Astrocyte (in vitro differentiated cells and primary cell): ENCODE results near the gene PUSL1. TPM values are rescaled to one million over a fixed set of nuclear protein-coding genes. Genes with fewer than 3 reads are reported as not detected.

Experiments
- DNase-seq: peaks from one replicate; pipeline ENCODE4 v3.0.0-alpha.2; 2010; ENCODE audit warnings: low read depth
- FAIRE-seq: peaks from 2 replicates; lab custom pipeline; 2011; peaks lifted over from hg19 to GRCh38; lab: Jason Lieb, UNC
- H2AFZ ChIP-seq: 2 replicates; pipeline ENCODE4 v1.6.0; 2012; ENCODE audit warnings: low read depth, low read length, inconsistent platforms
- H3K27ac ChIP-seq: 2 replicates; pipeline ENCODE4 v1.5.1; 2011; ENCODE audit warnings: low read depth, low read length, inconsistent platforms
- H3K27me3 ChIP-seq: 2 replicates; pipeline ENCODE4 v1.6.0; 2011; ENCODE audit warnings: low read length, inconsistent platforms; ENCODE audit not compliant: insufficient read depth
- H3K36me3 ChIP-seq: 2 replicates; pipeline ENCODE4 v1.5.1; 2011; ENCODE audit warnings: low read length, inconsistent platforms; ENCODE audit not compliant: insufficient read depth
- H3K4me1 ChIP-seq: 2 replicates; pipeline ENCODE4 v1.5.1; 2011; ENCODE audit warnings: low read length, inconsistent platforms; ENCODE audit not compliant: insufficient read depth
- H3K4me2 ChIP-seq: 2 replicates; pipeline ENCODE4 v1.6.0; 2012; ENCODE audit warnings: low read length, inconsistent platforms
- H3K4me3 ChIP-seq: 2 replicates; pipeline ENCODE4 v1.5.1; 2011; ENCODE audit warnings: low read depth, mild to moderate bottlenecking, low read length, inconsistent platforms; ENCODE audit not compliant: insufficient read depth
- H3K79me2 ChIP-seq: 2 replicates; pipeline ENCODE4 v1.6.0; 2012; ENCODE audit warnings: mild to moderate bottlenecking, low read length, inconsistent platforms; ENCODE audit not compliant: insufficient read depth
- H3K9ac ChIP-seq: 2 replicates; pipeline ENCODE4 v1.6.0; 2012; ENCODE audit warnings: mild to moderate bottlenecking, low read length, inconsistent platforms
- H3K9me3 ChIP-seq: 2 replicates; pipeline ENCODE4 v1.5.1; 2012; ENCODE audit warnings: low read depth, mild to moderate bottlenecking, low read length, inconsistent platforms; ENCODE audit not compliant: insufficient read depth
- H4K20me1 ChIP-seq: 2 replicates; pipeline ENCODE4 v1.6.0; 2012; ENCODE audit warnings: low read length, inconsistent platforms; ENCODE audit not compliant: insufficient read depth
- H3K27ac Mint-ChIP-seq: one replicate; pipeline ENCODE4 v1.8.0; 2021; ENCODE audit warnings: mild to moderate bottlenecking, mixed read lengths; ENCODE audit not compliant: unreplicated experiment
- H3K27me3 Mint-ChIP-seq: one replicate; pipeline ENCODE4 v1.8.0; 2021; ENCODE audit warnings: low read depth, mixed read lengths; ENCODE audit not compliant: unreplicated experiment
- H3K36me3 Mint-ChIP-seq: one replicate; pipeline ENCODE4 v1.8.0; 2021; ENCODE audit warnings: low read depth, mixed read lengths; ENCODE audit not compliant: unreplicated experiment
- H3K4me1 Mint-ChIP-seq: one replicate; pipeline ENCODE4 v1.8.0; 2021; ENCODE audit warnings: low read depth, mixed read lengths; ENCODE audit not compliant: unreplicated experiment
- H3K4me3 Mint-ChIP-seq: one replicate; pipeline ENCODE4 v1.8.0; 2021; ENCODE audit warnings: mild to moderate bottlenecking, moderate library complexity, mixed read lengths; ENCODE audit not compliant: unreplicated experiment
- H3K9me3 Mint-ChIP-seq: one replicate; pipeline ENCODE4 v1.8.0; 2021; ENCODE audit warnings: mild to moderate bottlenecking, mixed read lengths; ENCODE audit not compliant: unreplicated experiment
- EZH2 ChIP-seq: IDR thresholded peaks from 2 replicates; pipeline ENCODE4 v1.6.1; 2012; ENCODE audit warnings: mild to moderate bottlenecking, low read length, inconsistent platforms; ENCODE audit not compliant: insufficient read depth
- total RNA-seq: library from RNA; stranded (reverse); gene quantifications from 2 replicates; pipeline ENCODE4 v1.2.1, GENCODE V29; 2021
- TF ChIP-seq, protein P1 (sequence below): IDR thresholded peaks from 2 replicates; pipeline ENCODE4 v1.5.1; 2011; ENCODE audit warnings: low read depth, mild to moderate bottlenecking, inconsistent platforms, low read length, moderate library complexity; ENCODE audit not compliant: insufficient read depth

The PUSL1 gene
- total RNA-seq, 1 donor from 2014 or later: 29.4 TPM

- H3K9me3 ChIP-seq: no peaks in the 10 kb centered on the region
- H3K4me2 ChIP-seq: no peak overlapping the region
- Mint-ChIP-seq H3K9me3 (no peaks in the 10 kb centered on the region), H3K27me3 (peaks cover 2% of the 10 kb centered on the region), H3K27ac (no peak overlapping the region), H3K4me3 (no peak overlapping the region), H3K4me1 (no peaks in the 10 kb centered on the region), H3K36me3 (no peaks in the 10 kb centered on the region)
- TF ChIP-seq, protein P1, sequence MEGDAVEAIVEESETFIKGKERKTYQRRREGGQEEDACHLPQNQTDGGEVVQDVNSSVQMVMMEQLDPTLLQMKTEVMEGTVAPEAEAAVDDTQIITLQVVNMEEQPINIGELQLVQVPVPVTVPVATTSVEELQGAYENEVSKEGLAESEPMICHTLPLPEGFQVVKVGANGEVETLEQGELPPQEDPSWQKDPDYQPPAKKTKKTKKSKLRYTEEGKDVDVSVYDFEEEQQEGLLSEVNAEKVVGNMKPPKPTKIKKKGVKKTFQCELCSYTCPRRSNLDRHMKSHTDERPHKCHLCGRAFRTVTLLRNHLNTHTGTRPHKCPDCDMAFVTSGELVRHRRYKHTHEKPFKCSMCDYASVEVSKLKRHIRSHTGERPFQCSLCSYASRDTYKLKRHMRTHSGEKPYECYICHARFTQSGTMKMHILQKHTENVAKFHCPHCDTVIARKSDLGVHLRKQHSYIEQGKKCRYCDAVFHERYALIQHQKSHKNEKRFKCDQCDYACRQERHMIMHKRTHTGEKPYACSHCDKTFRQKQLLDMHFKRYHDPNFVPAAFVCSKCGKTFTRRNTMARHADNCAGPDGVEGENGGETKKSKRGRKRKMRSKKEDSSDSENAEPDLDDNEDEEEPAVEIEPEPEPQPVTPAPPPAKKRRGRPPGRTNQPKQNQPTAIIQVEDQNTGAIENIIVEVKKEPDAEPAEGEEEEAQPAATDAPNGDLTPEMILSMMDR: peak; percentile 26
- TF ChIP-seq EZH2: no peak
- no peak for FAIRE-seq
- no peak overlapping the region for H3K4me3 ChIP-seq
- H3K9ac ChIP-seq: no peak overlapping the region
- H3K27me3 ChIP-seq: no peaks in the 10 kb centered on the region
- H3K36me3 ChIP-seq: no peaks in the 10 kb centered on the region
- H3K79me2 ChIP-seq: no peaks in the 10 kb centered on the region
- H2AFZ ChIP-seq: no peak overlapping the region
- no peaks in the 10 kb centered on the region for H3K4me1 ChIP-seq
- no peak for DNase-seq
- peaks cover 8% of the 10 kb centered on the region for H4K20me1 ChIP-seq
- H3K27ac ChIP-seq: no peak overlapping the region
Measured at GRCh38 chr1:1290238-1290731, 18.1 kb upstream of the PUSL1 start.

DNA sequence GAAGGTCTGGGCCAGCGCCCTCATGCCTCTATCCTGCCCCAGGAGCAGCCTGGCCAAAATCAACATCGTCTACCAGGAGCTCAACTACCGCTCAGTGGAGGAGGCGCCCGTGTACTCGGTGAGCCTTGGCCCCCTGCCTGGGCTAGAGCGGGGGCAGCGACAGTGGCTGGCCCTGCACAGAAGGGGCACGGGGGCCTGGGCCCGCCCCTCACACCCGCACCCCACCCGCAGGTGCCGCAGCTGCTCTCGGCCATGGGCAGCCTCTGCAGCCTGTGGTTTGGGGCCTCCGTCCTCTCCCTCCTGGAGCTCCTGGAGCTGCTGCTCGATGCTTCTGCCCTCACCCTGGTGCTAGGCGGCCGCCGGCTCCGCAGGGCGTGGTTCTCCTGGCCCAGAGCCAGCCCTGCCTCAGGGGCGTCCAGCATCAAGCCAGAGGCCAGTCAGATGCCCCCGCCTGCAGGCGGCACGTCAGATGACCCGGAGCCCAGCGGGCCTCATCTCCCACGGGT is 17.3 kb upstream of the PUSL1 start:
- H3K36me3 Mint-ChIP-seq: no peaks in the 10 kb centered on the region
- Histone ChIP-seq H3K4me1 (no peaks in the 10 kb centered on the region), H3K79me2 (no peaks in the 10 kb centered on the region), H3K27ac (no peak overlapping the region), H3K36me3 (no peaks in the 10 kb centered on the region), H3K9me3 (no peaks in the 10 kb centered on the region), H3K4me2 (no peak overlapping the region), H2AFZ (no peak overlapping the region), H3K27me3 (no peaks in the 10 kb centered on the region), H3K4me3 (no peak overlapping the region), H4K20me1 (peaks cover 8% of the 10 kb centered on the region), H3K9ac (no peak overlapping the region)
- H3K9me3 Mint-ChIP-seq: no peaks in the 10 kb centered on the region
- no peak overlapping the region for H3K4me3 Mint-ChIP-seq
- H3K27me3 Mint-ChIP-seq: no peaks in the 10 kb centered on the region
- TF ChIP-seq EZH2: no peak
- TF ChIP-seq, protein P1: no peak
- FAIRE-seq (no peak), DNase-seq (no peak)
- no peak overlapping the region for H3K27ac Mint-ChIP-seq
- H3K4me1 Mint-ChIP-seq: no peaks in the 10 kb centered on the region

GRCh38 chr1:1291548-1292441 is 16.6 kb upstream of the PUSL1 start:
- no peak for FAIRE-seq
- Mint-ChIP-seq H3K9me3 (no peaks in the 10 kb centered on the region), H3K27me3 (no peaks in the 10 kb centered on the region), H3K4me3 (no peak overlapping the region), H3K36me3 (no peaks in the 10 kb centered on the region), H3K4me1 (no peaks in the 10 kb centered on the region), H3K27ac (peak overlapping the region; percentile 26)
- TF ChIP-seq, protein P1: peak; percentile 37
- no peak for TF ChIP-seq EZH2
- Histone ChIP-seq H3K9me3 (no peaks in the 10 kb centered on the region), H4K20me1 (peaks cover 8% of the 10 kb centered on the region), H3K4me1 (no peaks in the 10 kb centered on the region), H3K79me2 (no peaks in the 10 kb centered on the region), H3K4me2 (no peak overlapping the region), H3K36me3 (no peaks in the 10 kb centered on the region), H3K27ac (no peak overlapping the region), H3K27me3 (no peaks in the 10 kb centered on the region), H3K4me3 (no peak overlapping the region), H2AFZ (no peak overlapping the region), H3K9ac (no peak overlapping the region)
- peak; percentile 35 for DNase-seq
